ENCODE measurements around the gene FEM1A.

DNA sequence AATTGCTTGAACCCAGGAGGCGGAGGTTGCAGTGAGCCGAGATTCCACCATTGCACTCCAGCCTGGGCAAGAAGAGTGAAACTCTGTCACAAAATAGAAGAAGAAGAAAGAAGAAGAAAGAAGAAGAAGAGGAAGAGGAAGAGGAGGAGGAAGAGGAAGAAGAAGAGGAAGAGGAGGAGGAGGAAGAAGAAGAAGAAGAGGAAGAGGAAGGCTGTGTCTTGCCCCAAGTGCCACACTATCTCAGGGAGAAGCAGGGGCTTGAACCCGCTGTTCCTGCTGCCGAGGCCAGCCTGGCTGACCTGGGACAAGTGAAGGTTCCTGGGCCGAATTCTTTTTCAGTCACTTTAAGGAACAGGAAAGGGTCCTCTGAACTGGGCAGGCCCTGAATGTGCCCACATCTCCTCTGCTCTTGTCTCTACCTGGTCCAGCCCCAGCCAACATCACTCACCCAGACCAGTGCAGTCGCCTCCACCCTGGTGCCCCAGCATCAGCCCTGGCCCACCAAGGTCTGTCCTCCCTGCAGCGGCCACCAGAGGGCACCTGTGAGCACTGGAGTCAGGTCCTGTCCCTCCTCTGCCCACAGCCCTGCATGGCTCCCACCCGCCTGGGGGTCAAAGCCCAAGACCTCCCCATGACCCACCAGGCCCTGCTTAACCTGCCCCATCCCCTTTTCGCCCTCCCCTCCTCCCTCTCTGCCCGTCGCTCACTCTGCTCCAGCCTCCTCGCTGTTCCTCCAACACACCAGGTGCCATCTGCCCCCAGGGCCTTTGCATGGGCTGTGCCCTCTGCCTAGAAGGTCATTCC, 20.0 kb downstream of the FEM1A start:
- TF ChIP-seq POLR2A (IDR thresholded peaks at IDR 0.05) (no peak), POLR2AphosphoS5 (IDR thresholded peaks at IDR 0.05) (peak; percentile 36 to 48 (median 38))

All from spleen (tissue), 3 donors.